VCaP (cell line): ENCODE results near the gene TMEM225.
"Not testable (repeated sequence)": the region's sequence is repeated elsewhere in the genome, so short reads cannot be mapped to it uniquely, and the experiment has no call there.

Experiments
- H3K27ac ChIP-seq: fragments of 450-650 bp; 2 replicates; pipeline ENCODE4 v1.5.1; 2017
- TF ChIP-seq, protein P1 (sequence below): fragments of 450-650 bp; conservative IDR thresholded peaks from 2 replicates; pipeline ENCODE4 v1.5.1; 2017; ENCODE audit warnings: mild to moderate bottlenecking, moderate library complexity

TMEM225 gene

DNA sequence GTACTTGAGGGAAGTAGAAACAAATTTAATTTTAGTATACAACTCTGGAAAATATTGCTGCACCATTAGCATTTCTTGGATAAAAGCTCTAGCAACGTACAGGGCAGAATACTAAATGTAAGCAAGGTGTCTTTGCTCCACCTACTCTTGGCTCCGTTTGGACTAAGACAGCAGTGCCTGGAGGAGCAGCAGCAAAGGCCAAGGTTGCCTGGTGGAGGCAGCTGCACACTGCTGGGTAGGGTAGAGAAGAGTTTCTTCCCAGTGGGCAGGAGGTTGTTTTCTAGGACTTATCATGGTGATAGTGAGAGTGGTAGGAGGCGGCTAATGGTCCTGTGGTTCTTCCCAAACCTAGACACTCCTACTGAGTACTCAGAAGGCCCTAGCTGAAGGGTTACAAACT, 14.3 kb upstream of the TMEM225 start:
- H3K27ac ChIP-seq = no peak overlapping the region
- TF ChIP-seq, protein P1, sequence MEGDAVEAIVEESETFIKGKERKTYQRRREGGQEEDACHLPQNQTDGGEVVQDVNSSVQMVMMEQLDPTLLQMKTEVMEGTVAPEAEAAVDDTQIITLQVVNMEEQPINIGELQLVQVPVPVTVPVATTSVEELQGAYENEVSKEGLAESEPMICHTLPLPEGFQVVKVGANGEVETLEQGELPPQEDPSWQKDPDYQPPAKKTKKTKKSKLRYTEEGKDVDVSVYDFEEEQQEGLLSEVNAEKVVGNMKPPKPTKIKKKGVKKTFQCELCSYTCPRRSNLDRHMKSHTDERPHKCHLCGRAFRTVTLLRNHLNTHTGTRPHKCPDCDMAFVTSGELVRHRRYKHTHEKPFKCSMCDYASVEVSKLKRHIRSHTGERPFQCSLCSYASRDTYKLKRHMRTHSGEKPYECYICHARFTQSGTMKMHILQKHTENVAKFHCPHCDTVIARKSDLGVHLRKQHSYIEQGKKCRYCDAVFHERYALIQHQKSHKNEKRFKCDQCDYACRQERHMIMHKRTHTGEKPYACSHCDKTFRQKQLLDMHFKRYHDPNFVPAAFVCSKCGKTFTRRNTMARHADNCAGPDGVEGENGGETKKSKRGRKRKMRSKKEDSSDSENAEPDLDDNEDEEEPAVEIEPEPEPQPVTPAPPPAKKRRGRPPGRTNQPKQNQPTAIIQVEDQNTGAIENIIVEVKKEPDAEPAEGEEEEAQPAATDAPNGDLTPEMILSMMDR = no peak

DNA sequence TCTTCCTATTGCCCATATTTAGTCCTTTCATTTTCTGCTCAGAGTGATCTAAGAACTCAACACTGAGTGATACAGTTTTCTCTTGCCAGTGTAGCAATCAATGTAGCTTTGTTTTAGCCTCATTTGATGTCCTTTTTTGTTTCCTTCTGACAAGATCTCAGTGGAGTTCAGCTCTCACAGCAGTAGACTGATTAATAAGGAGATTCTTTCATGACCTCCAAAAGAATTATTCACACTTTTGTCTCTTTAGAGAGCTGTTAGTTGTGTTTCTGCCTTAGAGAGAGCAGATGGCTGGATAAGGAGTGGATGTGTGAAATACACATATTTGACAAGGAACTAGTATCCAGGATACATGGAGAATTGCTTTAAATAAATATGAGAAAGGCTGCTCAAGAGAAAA, 6.6 kb upstream of the TMEM225 start:
- no peak overlapping the region for H3K27ac ChIP-seq
- TF ChIP-seq, protein P1 = no peak

DNA sequence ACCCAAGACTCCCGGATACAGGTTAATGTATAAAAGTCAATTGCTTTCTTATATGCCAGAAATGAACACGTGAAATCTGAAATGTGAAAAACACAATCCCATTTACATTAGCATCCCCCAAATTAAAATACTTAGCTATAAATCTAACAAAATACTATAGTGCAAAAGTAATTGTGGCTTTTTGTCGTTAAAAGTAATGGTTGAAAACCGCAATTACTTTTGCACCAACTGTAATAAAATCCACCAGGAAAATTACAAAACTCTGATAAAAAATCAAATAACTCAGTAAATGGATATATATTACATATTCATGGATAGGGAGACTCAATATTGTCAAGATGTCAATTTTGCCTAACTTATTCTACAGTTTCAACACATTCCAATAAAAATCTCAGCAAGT, 4.6 kb downstream of the TMEM225 start:
- TF ChIP-seq, protein P1 = no peak
- H3K27ac ChIP-seq = no peak overlapping the region

DNA sequence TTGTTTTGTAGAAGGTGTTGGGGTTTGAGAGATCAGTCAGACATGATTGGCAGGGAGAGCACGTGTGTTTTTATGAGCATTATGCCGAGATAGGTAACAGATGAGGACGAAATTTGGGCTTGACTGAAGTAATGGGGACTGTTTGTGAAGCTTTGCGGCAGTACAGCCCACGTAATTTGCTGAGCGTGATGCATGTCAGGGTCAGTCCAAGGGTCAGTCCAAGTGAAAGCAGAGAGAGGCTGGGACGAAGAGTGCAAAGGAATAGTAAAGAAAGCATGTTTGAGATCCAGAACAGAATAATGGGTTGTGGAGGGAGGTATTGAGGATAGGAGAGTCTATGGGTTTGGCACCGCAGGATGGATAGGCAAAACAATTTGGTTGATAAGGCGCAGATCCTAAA, 17.7 kb downstream of the TMEM225 start:
- not testable (repeated sequence) for H3K27ac ChIP-seq

DNA sequence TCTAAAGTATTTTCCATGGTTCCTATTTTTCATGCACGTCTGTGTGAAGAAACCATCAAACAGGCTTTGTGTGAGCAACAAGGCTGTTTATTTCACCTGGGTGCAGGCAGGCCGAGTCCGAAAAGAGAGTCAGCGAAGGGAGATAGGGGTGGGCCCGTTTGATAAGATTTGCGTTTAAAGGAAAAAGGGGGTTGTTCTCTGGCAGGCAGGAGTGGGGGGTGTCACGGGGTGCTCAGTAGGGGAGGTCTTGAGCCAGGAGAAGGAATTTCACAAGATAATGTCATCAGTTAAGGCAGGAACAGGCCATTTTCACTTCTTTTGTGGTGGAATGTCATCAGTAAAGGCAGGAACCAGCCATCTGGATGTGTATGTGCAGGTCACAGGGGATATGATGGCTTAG, 20.2 kb downstream of the TMEM225 start:
- H3K27ac ChIP-seq = not testable (repeated sequence)

DNA sequence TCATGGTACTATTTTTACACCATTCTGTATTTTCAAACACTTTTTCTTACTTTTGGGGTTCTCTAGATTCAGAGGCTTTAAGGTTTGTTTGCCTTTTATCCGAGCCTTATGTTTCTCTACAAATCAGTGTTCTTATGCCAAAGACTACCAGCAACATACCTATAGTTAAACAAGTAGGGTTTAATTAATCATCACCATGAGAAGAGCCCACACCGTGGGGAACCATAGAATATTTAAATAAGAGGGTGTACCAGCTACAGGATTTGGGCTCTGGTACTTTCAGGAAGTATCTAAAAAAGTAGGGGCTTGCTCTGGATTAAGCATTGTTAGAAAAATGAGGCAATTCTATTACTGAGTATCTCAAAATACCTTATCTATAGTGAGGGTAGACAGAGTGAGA, 25.7 kb downstream of the TMEM225 start:
- TF ChIP-seq, protein P1 = no peak
- H3K27ac ChIP-seq = no peak overlapping the region

DNA sequence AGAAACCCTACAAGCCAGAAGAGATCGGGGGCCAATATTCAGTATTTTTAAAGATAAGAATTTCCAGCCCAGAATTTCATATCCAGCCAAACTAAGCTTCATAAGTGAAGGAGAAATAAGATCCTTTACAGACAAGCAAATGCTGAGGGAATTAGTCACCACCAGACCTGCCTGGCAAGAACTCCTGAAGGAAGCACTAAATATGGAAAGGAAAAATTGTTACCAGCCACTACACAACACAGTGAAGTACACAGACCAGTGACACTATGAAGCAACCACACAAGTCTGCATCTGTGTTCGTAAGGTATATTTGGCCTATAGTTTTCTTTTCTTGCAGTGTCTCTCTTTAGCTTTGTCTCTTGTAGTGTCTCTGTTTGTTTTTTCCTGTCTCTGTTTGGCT, 29.0 kb downstream of the TMEM225 start:
- no peak overlapping the region for H3K27ac ChIP-seq
- TF ChIP-seq, protein P1 = no peak

DNA sequence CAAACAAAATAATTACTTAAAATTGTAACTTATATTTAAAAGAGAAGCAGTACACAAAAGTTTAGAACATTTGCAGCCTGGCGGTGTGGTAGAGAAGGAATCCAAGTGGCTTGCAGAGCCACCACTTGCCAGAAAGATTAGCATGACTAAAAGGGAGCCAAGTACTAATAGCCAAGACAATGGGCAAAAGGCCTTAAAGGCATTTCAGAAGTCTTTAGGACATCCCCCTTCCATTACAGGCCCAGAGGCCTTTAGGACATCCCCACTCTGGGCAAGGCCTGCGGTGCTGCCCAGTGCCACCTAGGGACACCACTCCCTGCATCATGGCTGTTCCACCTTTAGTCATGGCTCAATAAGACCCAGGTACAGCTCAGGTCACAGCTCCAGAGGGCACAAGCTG, 32.4 kb downstream of the TMEM225 start:
- H3K27ac ChIP-seq = no peak overlapping the region
- TF ChIP-seq, protein P1 = no peak

DNA sequence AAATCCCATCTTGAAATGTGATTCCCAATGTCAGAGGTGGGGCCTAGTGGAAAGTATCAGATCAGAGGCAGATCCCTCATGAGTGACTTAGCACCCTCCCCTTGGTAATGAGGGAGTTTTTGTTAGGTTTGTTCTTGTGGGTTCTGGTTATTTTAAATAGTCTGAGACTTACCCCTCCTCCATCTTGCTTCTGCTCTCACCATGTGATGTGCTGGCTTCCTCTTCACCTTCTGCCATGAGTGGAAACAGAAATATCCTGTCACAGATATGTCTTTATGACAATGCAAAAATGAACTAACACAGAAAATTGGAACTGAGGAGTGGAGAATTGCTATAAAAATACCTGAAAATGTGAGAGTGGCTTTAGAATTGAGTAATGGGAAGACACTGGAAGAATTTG, 33.1 kb downstream of the TMEM225 start:
- H3K27ac ChIP-seq = no peak overlapping the region
- TF ChIP-seq, protein P1 = no peak
